ENCODE data around the gene XRRA1. TPM values are rescaled to one million over a fixed set of nuclear protein-coding genes. Genes with fewer than 3 reads are reported as not detected.
"Not testable (repeated sequence)": the region's sequence is repeated elsewhere in the genome, so short reads cannot be mapped to it uniquely, and the experiment has no call there.

Gene XRRA1
- total RNA-seq, 1 donor from 2014 or later = 11.4 TPM

DNA sequence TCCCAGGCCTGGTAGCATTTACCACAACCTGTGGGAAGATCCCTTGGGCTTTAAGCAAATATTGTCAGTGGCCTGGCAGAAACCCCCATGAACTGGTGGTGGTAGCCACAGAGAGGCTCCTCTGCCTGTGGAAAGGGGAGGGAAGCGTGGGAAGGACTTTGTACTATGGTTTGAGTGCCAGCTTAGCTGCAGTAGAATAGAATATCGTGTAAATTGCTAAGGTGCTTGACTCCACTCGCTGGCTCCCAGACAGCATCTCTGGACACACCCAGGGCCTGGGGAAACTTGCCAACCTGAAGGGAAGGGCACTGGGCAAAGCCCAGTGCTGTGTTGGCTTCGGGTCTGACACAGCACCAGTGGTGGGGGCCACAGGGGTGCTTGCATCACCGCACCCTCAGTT, 52.6 kb downstream of the XRRA1 start:
- no peak overlapping the region for H3K27ac ChIP-seq
- peaks cover 15 to 54% of the 10 kb centered on the region in 2 donors for H3K9me3 ChIP-seq
- no peak overlapping the region for H3K4me3 ChIP-seq
- peaks cover 0 to 6% of the 10 kb centered on the region in 2 donors for H3K36me3 ChIP-seq
- TF ChIP-seq, protein P1, sequence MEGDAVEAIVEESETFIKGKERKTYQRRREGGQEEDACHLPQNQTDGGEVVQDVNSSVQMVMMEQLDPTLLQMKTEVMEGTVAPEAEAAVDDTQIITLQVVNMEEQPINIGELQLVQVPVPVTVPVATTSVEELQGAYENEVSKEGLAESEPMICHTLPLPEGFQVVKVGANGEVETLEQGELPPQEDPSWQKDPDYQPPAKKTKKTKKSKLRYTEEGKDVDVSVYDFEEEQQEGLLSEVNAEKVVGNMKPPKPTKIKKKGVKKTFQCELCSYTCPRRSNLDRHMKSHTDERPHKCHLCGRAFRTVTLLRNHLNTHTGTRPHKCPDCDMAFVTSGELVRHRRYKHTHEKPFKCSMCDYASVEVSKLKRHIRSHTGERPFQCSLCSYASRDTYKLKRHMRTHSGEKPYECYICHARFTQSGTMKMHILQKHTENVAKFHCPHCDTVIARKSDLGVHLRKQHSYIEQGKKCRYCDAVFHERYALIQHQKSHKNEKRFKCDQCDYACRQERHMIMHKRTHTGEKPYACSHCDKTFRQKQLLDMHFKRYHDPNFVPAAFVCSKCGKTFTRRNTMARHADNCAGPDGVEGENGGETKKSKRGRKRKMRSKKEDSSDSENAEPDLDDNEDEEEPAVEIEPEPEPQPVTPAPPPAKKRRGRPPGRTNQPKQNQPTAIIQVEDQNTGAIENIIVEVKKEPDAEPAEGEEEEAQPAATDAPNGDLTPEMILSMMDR (IDR thresholded peaks at IDR 0.05) = no peak
- no peaks in the 10 kb centered on the region for H3K4me1 ChIP-seq
- no peaks in the 10 kb centered on the region for H3K27me3 ChIP-seq
- intact Hi-C loops (cut with DNase I) = no loop called here
- no peak for DNase-seq (ENCODE audit: low spot score in 2 of 2)

DNA sequence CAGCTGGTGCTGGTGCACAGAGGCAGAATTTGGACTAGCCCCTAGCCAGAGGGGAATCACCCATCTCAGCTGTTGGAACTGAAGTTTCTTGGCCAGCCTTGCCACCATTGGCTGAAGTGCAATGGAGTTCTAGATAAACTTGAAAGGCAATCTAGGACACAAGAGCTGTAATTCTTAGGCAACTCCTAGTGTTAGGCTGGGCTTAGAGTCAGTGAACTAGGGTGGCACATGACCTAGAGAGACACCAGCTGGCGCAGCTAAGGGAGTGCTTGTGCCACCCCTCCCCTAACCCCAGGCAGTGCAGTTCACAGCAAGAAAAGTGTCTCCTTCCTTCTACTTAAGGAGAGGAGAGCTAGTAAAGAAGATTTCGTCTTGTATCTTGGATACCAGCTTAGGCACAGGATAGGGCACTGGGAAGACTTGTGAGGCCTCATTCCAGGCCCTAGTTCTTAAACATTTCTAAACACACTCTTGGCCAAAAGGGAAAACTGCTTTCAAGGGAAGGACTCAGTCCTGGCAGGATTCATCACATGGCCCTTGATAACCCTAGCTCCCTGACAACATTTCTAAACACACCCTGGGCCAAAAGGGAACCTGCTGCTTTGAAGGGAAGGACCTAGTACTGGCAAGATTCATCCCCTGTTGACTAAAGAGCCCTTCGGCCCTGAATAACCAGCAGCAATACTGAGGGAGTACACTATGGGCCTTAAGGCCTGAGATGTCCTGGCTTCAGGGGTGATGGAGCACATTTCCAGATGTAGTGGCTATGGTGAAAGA, 53.4 kb downstream of the XRRA1 start:
- H3K9me3 ChIP-seq = peaks cover 11 to 46% of the 10 kb centered on the region in 2 donors
- H3K27ac ChIP-seq = no peak overlapping the region
- DNase-seq (ENCODE audit: low spot score in 2 of 2) = no peak
- no peaks in the 10 kb centered on the region for H3K36me3 ChIP-seq
- intact Hi-C loops (cut with DNase I) = no loop called here
- no peaks in the 10 kb centered on the region for H3K4me1 ChIP-seq
- TF ChIP-seq, protein P1 (IDR thresholded peaks at IDR 0.05) = no peak
- H3K4me3 ChIP-seq = no peak overlapping the region
- no peaks in the 10 kb centered on the region for H3K27me3 ChIP-seq

DNA sequence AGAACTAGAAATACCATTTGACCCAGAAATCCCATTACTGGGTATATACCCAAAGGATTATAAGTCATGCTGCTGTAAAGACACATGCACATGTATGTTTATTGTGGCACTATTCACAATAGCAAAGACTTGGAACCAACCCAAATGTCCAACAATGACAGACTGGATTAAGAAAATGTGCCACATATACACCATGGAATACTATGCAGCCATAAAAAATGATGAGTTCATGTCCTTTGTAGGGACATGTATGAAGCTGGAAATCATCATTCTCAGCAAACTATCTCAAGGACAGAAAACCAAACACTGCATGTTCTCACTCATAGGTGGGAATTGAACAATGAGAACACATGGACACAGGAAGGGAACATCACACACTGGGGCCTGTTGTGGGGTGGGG, 55.9 kb downstream of the XRRA1 start:
- H3K4me3 ChIP-seq; H3K27ac ChIP-seq; H3K27me3 ChIP-seq; DNase-seq (ENCODE audit: low spot score in 2 of 2); H3K36me3 ChIP-seq; H3K4me1 ChIP-seq; intact Hi-C loops (cut with DNase I): not testable (repeated sequence)
- peaks cover 6 to 42% of the 10 kb centered on the region in 2 donors for H3K9me3 ChIP-seq

DNA sequence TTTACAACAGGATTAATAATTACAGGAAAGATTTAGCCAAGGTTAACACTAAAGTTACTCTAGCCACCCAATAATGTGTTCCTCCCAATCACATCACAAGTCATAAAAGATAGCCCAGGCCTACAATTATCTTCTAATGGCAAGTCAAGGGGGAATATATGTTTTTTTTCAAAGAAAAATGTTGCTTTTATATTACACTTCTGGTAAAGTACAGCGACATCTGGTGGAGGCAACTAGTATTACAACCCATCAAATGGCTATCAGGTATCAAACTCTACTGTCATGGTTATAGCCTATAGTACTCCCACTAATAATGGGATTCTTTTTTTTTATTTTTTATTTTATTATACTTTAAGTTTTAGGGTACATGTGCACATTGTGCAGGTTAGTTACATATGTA, 71.8 kb downstream of the XRRA1 start:
- H3K36me3 ChIP-seq = peaks cover 7 to 47% of the 10 kb centered on the region in 2 donors
- intact Hi-C loops (cut with DNase I) = no loop called here
- no peaks in the 10 kb centered on the region for H3K27me3 ChIP-seq
- TF ChIP-seq, protein P1 (IDR thresholded peaks at IDR 0.05) = peak in 2 of 3 experiments; percentile 26 to 30
- no peak overlapping the region for H3K27ac ChIP-seq
- peaks cover under 1 to 39% of the 10 kb centered on the region in 2 donors for H3K9me3 ChIP-seq
- H3K4me1 ChIP-seq = no peaks in the 10 kb centered on the region
- no peak overlapping the region for H3K4me3 ChIP-seq
- DNase-seq (ENCODE audit: low spot score in 2 of 2) = no peak

DNA sequence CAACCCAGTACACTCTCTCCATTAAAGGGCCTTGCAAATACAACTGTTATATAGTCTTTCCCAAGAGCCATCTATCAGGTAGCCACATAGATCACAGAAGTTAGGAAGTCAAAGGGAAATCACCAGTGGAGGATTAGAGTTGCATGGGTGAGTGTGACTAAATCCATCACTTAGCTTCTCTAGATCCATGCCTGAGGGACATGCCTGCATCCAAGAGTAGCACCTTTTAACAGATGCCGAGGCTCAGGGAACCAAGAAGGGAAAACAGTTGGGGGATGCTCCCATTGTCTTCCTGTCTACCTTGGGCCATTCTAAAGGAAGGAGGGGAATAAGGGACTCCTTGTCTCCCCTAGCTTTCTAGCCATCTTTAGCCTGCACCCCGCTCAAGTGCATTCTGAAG, 77.9 kb downstream of the XRRA1 start:
- no peak for DNase-seq (ENCODE audit: low spot score in 2 of 2)
- TF ChIP-seq, protein P1 (IDR thresholded peaks at IDR 0.05) = no peak
- no peak overlapping the region for H3K4me3 ChIP-seq
- intact Hi-C loops (cut with DNase I) = no loop called here
- no peaks in the 10 kb centered on the region for H3K27me3 ChIP-seq
- H3K9me3 ChIP-seq = peaks cover 59 to 87% of the 10 kb centered on the region in 2 donors
- H3K27ac ChIP-seq = no peak overlapping the region
- peaks cover 19 to 66% of the 10 kb centered on the region in 2 donors for H3K36me3 ChIP-seq
- H3K4me1 ChIP-seq = no peaks in the 10 kb centered on the region

DNA sequence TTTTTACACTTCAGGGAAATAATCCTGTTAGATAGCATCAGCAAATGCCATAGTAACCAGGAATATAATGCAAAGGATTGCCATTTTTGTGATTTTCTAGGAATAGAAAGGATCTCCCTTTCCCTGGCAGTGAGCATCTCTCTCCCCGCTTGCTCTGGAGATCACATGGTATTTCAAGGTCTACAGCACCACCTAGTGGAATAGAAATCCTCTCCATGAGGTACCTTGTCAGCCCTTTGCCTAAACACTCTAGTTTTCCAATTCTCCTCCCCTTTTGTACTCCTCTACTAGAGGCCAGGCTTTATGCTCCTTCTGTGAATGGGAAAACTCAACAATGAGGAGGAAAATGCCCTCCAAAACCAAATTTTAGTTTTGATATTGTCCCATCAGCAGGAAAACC, 78.4 kb downstream of the XRRA1 start:
- Histone ChIP-seq H3K27ac (no peak overlapping the region), H3K9me3 (peaks cover 65 to 87% of the 10 kb centered on the region in 2 donors), H3K27me3 (no peaks in the 10 kb centered on the region), H3K4me1 (no peaks in the 10 kb centered on the region), H3K36me3 (peaks cover 19 to 64% of the 10 kb centered on the region in 2 donors), H3K4me3 (no peak overlapping the region)
- TF ChIP-seq, protein P1 (IDR thresholded peaks at IDR 0.05) = no peak
- intact Hi-C loops (cut with DNase I) = no loop called here
- no peak for DNase-seq (ENCODE audit: low spot score in 2 of 2)

Data from ascending aorta (tissue), 2 donors.